Liver (tissue), 9 donors: ENCODE data around the gene MRPL55. TPM values are rescaled to one million over a fixed set of nuclear protein-coding genes. Genes with fewer than 3 reads are reported as not detected.

Experiments
- DNase-seq: peaks from one replicate; pipeline ENCODE4 v3.0.0-alpha.2; 2017; ENCODE audit warnings: low spot score
- H3K27ac ChIP-seq, 2 donors: one replicate each; pipeline ENCODE4 v1.7.0; 2013; ENCODE audit warnings: inconsistent platforms in 2 of 2, low read length in 2 of 2, control low read depth in 1 of 2, low read depth in 1 of 2, mild to moderate bottlenecking in 1 of 2
- H3K27me3 ChIP-seq, 4 donors: one replicate each; pipeline versions ENCODE4 v1.6.1 to v1.7.0; 2013; ENCODE audit warnings: low read length in 3 of 4, inconsistent platforms in 1 of 4, mild to moderate bottlenecking in 1 of 4, moderate library complexity in 1 of 4; ENCODE audit not compliant: control insufficient read depth in 4 of 4, insufficient read depth in 4 of 4
- H3K36me3 ChIP-seq, 4 donors: one replicate each; pipeline versions ENCODE4 v1.6.1 to v1.7.0; 2013; ENCODE audit warnings: low read length in 3 of 4, mild to moderate bottlenecking in 3 of 4, low read depth in 1 of 4, moderate library complexity in 1 of 4; ENCODE audit not compliant: control insufficient read depth in 4 of 4, insufficient read depth in 3 of 4
- H3K4me1 ChIP-seq, 4 donors: one replicate each; pipeline versions ENCODE4 v1.6.1 to v1.7.0; 2013; ENCODE audit warnings: low read length in 3 of 4, mild to moderate bottlenecking in 3 of 4, moderate library complexity in 1 of 4; ENCODE audit not compliant: control insufficient read depth in 4 of 4, insufficient read depth in 4 of 4
- H3K4me3 ChIP-seq, 3 donors: one replicate each; pipeline versions ENCODE4 v1.6.1 to v1.7.0; 2013; ENCODE audit warnings: low read length in 3 of 3, control low read depth in 1 of 3, low read depth in 1 of 3, mild to moderate bottlenecking in 1 of 3
- H3K9ac ChIP-seq, 2 donors: one replicate each; pipeline ENCODE4 v1.7.0; 2013; ENCODE audit warnings: low read length in 2 of 2, mild to moderate bottlenecking in 2 of 2, moderate library complexity in 2 of 2, control low read depth in 1 of 2, low read depth in 1 of 2
- H3K9me3 ChIP-seq, 4 donors: one replicate each; pipeline versions ENCODE4 v1.6.1 to v1.7.0; 2013; ENCODE audit warnings: low read length in 3 of 4; ENCODE audit not compliant: control insufficient read depth in 4 of 4
- EGR1 ChIP-seq, 2 donors: IDR thresholded peaks; 2 replicates each; pipeline ENCODE4 v1.6.1; 2016 to 2018; ENCODE audit warnings: antibody characterized with exemption in 2 of 2, low read depth in 2 of 2
- FOXA1 ChIP-seq: IDR thresholded peaks from 2 replicates; pipeline ENCODE4 v1.6.1; 2016; ENCODE audit warnings: antibody characterized with exemption
- FOXA2 ChIP-seq: IDR thresholded peaks from 2 replicates; pipeline ENCODE4 v1.6.1; 2016; ENCODE audit warnings: antibody characterized with exemption
- GABPA ChIP-seq, 2 donors: IDR thresholded peaks in 1 of 2; conservative IDR thresholded peaks in 1 of 2; 2 replicates each; pipeline ENCODE4 v1.6.1; 2016; ENCODE audit warnings: antibody characterized with exemption in 2 of 2, mild to moderate bottlenecking in 1 of 2, moderate library complexity in 1 of 2
- HNF4A ChIP-seq, 2 donors: conservative IDR thresholded peaks; 2 replicates each; pipeline ENCODE4 v1.6.1; 2016; ENCODE audit warnings: antibody characterized with exemption in 2 of 2, mild to moderate bottlenecking in 2 of 2
- HNF4G ChIP-seq: IDR thresholded peaks from 2 replicates; pipeline ENCODE4 v1.6.1; 2016; ENCODE audit warnings: antibody characterized with exemption
- JUND ChIP-seq, 2 donors: IDR thresholded peaks; 2 replicates each; pipeline ENCODE4 v1.6.1; 2016; ENCODE audit warnings: antibody characterized with exemption in 2 of 2
- NR2F2 ChIP-seq: IDR thresholded peaks from 2 replicates; pipeline ENCODE4 v1.6.1; 2016; ENCODE audit warnings: antibody characterized with exemption
- RAD21 ChIP-seq, 2 donors: IDR thresholded peaks; 2 replicates each; pipeline ENCODE4 v1.6.1; 2016; ENCODE audit warnings: antibody characterized with exemption in 2 of 2, mild to moderate bottlenecking in 2 of 2
- RXRA ChIP-seq, 2 donors: IDR thresholded peaks; 2 replicates each; pipeline ENCODE4 v1.6.1; 2017 to 2018; ENCODE audit warnings: antibody characterized with exemption in 2 of 2, mild to moderate bottlenecking in 1 of 2
- SP1 ChIP-seq: IDR thresholded peaks from 2 replicates; pipeline ENCODE4 v1.6.1; 2018; ENCODE audit warnings: antibody characterized with exemption, mild to moderate bottlenecking
- TAF1 ChIP-seq: conservative IDR thresholded peaks from 2 replicates; pipeline ENCODE4 v1.6.1; 2016; ENCODE audit warnings: antibody characterized with exemption, mild to moderate bottlenecking
- YY1 ChIP-seq: IDR thresholded peaks from 2 replicates; pipeline ENCODE4 v1.6.1; 2016; ENCODE audit warnings: antibody characterized with exemption, mild to moderate bottlenecking
- WGBS: extraction: QIAGEN DNeasy Blood & Tissue Kit; methylation state at CpG from one replicate; pipeline ENCODE4 v1.1.7; 2013; 5-methylcytosine and 5-hydroxymethylcytosine counted together
- polyA plus RNA-seq, 2 donors: library from polyadenylated mRNA; stranded (reverse) in 1 of 2; unstranded in 1 of 2; fragments of 200-250 nt in 1 of 2; fragments of >200 nt in 1 of 2; fragmentation: Nextera tagmentation in 1 of 2; extraction: Ambion mirVana in 1 of 2; gene quantifications; one replicate each; pipeline versions ENCODE4 v1.2.1 to v1.2.3, GENCODE V29; 2013 to 2015
- total RNA-seq, 2 donors: library from RNA; depleted of rRNA; stranded (reverse); fragments of >200 nt; gene quantifications; one replicate each; pipeline ENCODE4 v1.2.3, GENCODE V29; 2014
- TF ChIP-seq, protein P1 (sequence below): fragments of 150-350 bp; IDR thresholded peaks from 2 replicates; pipeline ENCODE4 v1.5.1; 2017; ENCODE audit warnings: improper control_type of control experiment, low read depth, low read length; ENCODE audit not compliant: missing input control
- TF ChIP-seq, protein P2 (sequence below): IDR thresholded peaks from 2 replicates; pipeline ENCODE4 v1.6.1; 2016; ENCODE audit warnings: antibody characterized with exemption
- TF ChIP-seq, protein P3 (sequence below): IDR thresholded peaks from 2 replicates; pipeline ENCODE4 v1.6.1; 2016; ENCODE audit warnings: antibody characterized with exemption, mild to moderate bottlenecking
- TF ChIP-seq, protein P4 (sequence below): IDR thresholded peaks from 2 replicates; pipeline ENCODE4 v1.6.1; 2016; ENCODE audit warnings: antibody characterized with exemption
- TF ChIP-seq, protein P5 (sequence below): IDR thresholded peaks from 2 replicates; pipeline ENCODE4 v1.6.1; 2016; ENCODE audit warnings: antibody characterized with exemption
- donor health status: healthy.
- donor health status: healthy.
- donor health status: healthy.
- donor health status: healthy.
- donor health status: healthy.

MRPL55 gene
- total and polyA plus RNA-seq, 4 donors = 38.9 to 119 (median 62.0) TPM

DNA sequence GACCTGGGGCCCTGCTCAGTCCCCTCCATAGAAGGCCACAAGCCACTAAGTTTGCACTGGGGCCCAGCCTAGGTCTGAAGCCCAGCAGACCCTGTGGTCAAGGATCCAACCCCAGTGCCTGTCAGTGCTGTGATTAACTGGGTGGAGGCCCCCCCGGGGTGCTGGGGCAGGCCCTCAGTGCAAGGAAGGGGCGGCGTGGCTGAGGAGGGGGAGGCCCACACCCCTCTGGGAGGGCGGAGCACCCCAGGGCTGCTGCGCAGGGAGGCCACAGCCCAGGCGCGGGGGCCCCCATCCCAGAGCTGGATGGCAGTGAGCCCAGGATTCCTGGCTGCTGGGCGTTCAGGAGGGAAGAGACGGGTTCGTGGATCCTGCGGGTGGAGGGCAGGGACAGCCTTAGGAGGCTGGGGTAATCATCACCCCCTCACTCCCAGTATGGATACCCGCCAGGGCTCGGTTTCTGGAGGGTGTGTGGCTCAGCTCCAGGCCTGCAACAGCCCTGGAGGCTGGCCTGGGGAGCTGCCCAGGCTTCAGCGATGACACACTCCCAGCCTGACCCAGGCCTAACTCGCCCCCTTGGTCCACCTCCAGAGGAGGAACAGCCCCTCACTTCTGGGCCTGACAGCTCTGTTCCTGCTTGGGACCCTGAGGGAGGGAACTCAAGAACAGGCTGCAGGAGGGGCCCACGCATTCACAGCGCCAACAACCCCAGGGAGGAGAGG lies 41.5 kb upstream of the MRPL55 start:
- Histone ChIP-seq H3K36me3 (peaks cover 0 to 20% (median 10%) of the 10 kb centered on the region in 4 donors), H3K4me1 (peaks cover 0 to 2% (median 0%) of the 10 kb centered on the region in 4 donors)

DNA sequence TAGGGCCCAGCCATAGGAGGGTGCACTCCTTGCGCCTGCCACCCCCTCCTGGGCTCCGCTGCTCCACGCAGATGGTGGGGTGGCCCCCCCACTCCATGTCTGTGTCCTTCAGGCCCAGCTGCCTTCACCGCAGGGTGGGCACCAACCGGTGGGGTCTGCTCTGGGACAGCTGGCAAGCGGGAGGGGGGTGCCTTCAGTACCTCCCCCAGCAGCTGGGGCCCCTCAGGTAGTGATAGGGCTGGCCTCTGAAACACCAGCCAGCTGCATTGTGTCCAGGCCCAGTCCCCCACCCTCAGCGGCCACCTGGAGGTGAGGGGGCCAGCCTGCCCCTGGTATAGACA lies 41.0 kb upstream of the MRPL55 start:
- Histone ChIP-seq H3K4me3 (no peak overlapping the region), H3K36me3 (peaks cover 0 to 24% (median 10%) of the 10 kb centered on the region in 4 donors), H3K4me1 (peaks cover 0 to 2% (median 0%) of the 10 kb centered on the region in 4 donors), H3K9me3 (no peaks in the 10 kb centered on the region), H3K9ac (no peak overlapping the region), H3K27ac (peak overlapping the region; percentile 31 to 64), H3K27me3 (no peaks in the 10 kb centered on the region)
- WGBS = 89% methylated on average over 7 of the region's 7 CpGs
- no peak for DNase-seq
- TF ChIP-seq, protein P1, sequence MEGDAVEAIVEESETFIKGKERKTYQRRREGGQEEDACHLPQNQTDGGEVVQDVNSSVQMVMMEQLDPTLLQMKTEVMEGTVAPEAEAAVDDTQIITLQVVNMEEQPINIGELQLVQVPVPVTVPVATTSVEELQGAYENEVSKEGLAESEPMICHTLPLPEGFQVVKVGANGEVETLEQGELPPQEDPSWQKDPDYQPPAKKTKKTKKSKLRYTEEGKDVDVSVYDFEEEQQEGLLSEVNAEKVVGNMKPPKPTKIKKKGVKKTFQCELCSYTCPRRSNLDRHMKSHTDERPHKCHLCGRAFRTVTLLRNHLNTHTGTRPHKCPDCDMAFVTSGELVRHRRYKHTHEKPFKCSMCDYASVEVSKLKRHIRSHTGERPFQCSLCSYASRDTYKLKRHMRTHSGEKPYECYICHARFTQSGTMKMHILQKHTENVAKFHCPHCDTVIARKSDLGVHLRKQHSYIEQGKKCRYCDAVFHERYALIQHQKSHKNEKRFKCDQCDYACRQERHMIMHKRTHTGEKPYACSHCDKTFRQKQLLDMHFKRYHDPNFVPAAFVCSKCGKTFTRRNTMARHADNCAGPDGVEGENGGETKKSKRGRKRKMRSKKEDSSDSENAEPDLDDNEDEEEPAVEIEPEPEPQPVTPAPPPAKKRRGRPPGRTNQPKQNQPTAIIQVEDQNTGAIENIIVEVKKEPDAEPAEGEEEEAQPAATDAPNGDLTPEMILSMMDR = no peak
- TF ChIP-seq HNF4A (conservative IDR thresholded peaks at IDR 0.05) = no peak
- no peak for TF ChIP-seq NR2F2
- TF ChIP-seq TAF1 = no peak
- TF ChIP-seq, protein P2, sequence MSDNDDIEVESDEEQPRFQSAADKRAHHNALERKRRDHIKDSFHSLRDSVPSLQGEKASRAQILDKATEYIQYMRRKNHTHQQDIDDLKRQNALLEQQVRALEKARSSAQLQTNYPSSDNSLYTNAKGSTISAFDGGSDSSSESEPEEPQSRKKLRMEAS = no peak
- no peak for TF ChIP-seq FOXA1
- no peak for TF ChIP-seq JUND (IDR thresholded peaks at IDR 0.05)
- no peak for TF ChIP-seq EGR1 (IDR thresholded peaks at IDR 0.05; ENCODE audit: low read depth in 2 of 2)
- TF ChIP-seq, protein P3, sequence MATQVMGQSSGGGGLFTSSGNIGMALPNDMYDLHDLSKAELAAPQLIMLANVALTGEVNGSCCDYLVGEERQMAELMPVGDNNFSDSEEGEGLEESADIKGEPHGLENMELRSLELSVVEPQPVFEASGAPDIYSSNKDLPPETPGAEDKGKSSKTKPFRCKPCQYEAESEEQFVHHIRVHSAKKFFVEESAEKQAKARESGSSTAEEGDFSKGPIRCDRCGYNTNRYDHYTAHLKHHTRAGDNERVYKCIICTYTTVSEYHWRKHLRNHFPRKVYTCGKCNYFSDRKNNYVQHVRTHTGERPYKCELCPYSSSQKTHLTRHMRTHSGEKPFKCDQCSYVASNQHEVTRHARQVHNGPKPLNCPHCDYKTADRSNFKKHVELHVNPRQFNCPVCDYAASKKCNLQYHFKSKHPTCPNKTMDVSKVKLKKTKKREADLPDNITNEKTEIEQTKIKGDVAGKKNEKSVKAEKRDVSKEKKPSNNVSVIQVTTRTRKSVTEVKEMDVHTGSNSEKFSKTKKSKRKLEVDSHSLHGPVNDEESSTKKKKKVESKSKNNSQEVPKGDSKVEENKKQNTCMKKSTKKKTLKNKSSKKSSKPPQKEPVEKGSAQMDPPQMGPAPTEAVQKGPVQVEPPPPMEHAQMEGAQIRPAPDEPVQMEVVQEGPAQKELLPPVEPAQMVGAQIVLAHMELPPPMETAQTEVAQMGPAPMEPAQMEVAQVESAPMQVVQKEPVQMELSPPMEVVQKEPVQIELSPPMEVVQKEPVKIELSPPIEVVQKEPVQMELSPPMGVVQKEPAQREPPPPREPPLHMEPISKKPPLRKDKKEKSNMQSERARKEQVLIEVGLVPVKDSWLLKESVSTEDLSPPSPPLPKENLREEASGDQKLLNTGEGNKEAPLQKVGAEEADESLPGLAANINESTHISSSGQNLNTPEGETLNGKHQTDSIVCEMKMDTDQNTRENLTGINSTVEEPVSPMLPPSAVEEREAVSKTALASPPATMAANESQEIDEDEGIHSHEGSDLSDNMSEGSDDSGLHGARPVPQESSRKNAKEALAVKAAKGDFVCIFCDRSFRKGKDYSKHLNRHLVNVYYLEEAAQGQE = no peak
- no peak for TF ChIP-seq HNF4G
- TF ChIP-seq, protein P4, sequence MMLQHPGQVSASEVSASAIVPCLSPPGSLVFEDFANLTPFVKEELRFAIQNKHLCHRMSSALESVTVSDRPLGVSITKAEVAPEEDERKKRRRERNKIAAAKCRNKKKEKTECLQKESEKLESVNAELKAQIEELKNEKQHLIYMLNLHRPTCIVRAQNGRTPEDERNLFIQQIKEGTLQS = no peak
- no peak for TF ChIP-seq SP1
- TF ChIP-seq YY1 = no peak
- no peak for TF ChIP-seq FOXA2
- no peak for TF ChIP-seq RXRA (IDR thresholded peaks at IDR 0.05)
- TF ChIP-seq GABPA (IDR thresholded peaks at IDR 0.05 in 1 of 2, conservative IDR thresholded peaks at IDR 0.05 in 1 of 2) = no peak
- TF ChIP-seq, protein P5, sequence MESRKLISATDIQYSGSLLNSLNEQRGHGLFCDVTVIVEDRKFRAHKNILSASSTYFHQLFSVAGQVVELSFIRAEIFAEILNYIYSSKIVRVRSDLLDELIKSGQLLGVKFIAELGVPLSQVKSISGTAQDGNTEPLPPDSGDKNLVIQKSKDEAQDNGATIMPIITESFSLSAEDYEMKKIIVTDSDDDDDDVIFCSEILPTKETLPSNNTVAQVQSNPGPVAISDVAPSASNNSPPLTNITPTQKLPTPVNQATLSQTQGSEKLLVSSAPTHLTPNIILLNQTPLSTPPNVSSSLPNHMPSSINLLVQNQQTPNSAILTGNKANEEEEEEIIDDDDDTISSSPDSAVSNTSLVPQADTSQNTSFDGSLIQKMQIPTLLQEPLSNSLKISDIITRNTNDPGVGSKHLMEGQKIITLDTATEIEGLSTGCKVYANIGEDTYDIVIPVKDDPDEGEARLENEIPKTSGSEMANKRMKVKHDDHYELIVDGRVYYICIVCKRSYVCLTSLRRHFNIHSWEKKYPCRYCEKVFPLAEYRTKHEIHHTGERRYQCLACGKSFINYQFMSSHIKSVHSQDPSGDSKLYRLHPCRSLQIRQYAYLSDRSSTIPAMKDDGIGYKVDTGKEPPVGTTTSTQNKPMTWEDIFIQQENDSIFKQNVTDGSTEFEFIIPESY = no peak
- no peak for TF ChIP-seq RAD21 (IDR thresholded peaks at IDR 0.05)

More for the DNA sequence above, 41.5 kb upstream of the MRPL55 start:
- Histone ChIP-seq H3K9me3 (no peaks in the 10 kb centered on the region), H3K9ac (no peak overlapping the region), H3K27ac (peak overlapping the region; percentile 31 to 64), H3K27me3 (no peaks in the 10 kb centered on the region), H3K4me3 (no peak overlapping the region)
- TF ChIP-seq, protein P4 = no peak
- TF ChIP-seq NR2F2 = no peak
- TF ChIP-seq YY1 = no peak
- TF ChIP-seq FOXA1 = no peak
- TF ChIP-seq, protein P5 = no peak
- no peak for TF ChIP-seq GABPA (IDR thresholded peaks at IDR 0.05 in 1 of 2, conservative IDR thresholded peaks at IDR 0.05 in 1 of 2)
- 80% methylated on average over 17 of the region's 17 CpGs for WGBS
- DNase-seq = no peak
